B cell (primary cell): Measurements from ENCODE around the gene TSEN15. TPM values are rescaled to one million over a fixed set of nuclear protein-coding genes. Genes with fewer than 3 reads are reported as not detected.

Experiments
- ATAC-seq: fragments of 200-7000 bp; cut with Tn5 transposase; one replicate; pipeline ENCODE4 v1.10.0; 2021; ENCODE audit warnings: low read depth, mild to moderate bottlenecking, moderate number of reproducible peaks, moderate library complexity
- CTCF ChIA-PET: fragments of 350-600 bp; sonication (Branson Sonifier 250); formaldehyde crosslinking; loops from one replicate; lab custom pipeline; 2021; ENCODE audit warnings: antibody characterized with exemption, inconsistent platforms; lab: Charles Lee
- POLR2A ChIA-PET: fragments of 350-600 bp; sonication (Branson Sonifier 250); formaldehyde crosslinking; loops from one replicate; lab custom pipeline; 2021; ENCODE audit warnings: antibody characterized with exemption; lab: Charles Lee
- DNase-seq: peaks from one replicate; pipeline ENCODE4 v3.0.0; 2013
- H2AFZ ChIP-seq: 2 replicates; pipeline ENCODE4 v1.6.1; 2012; ENCODE audit warnings: mild to moderate bottlenecking, low read depth, low read length; ENCODE audit not compliant: insufficient read depth, poor library complexity, severe bottlenecking
- H3K27ac ChIP-seq, 2 donors: 1 replicate in 1 of 2; 2 replicates in 1 of 2; pipeline ENCODE4 v1.5.1; 2012 to 2013; ENCODE audit warnings: low read length in 2 of 2, mild to moderate bottlenecking in 2 of 2, moderate library complexity in 1 of 2
- H3K27me3 ChIP-seq, 4 experiments: fragments of 200-600 bp in 1 of 4; sonication (generic) in 1 of 4; replicated peaks in 1 of 4; 1 replicate in 2 of 4; 2 replicates in 2 of 4; pipeline versions ENCODE4 v1.6.1 to v1.7.0; 2013 to 2016; ENCODE audit warnings: low read length in 3 of 4, mild to moderate bottlenecking in 2 of 4, mixed read lengths in 1 of 4, moderate library complexity in 1 of 4; ENCODE audit not compliant: insufficient read depth in 4 of 4, control insufficient read depth in 3 of 4; ENCODE audit errors: control extremely low read depth in 1 of 4
- H3K36me3 ChIP-seq, 2 experiments: replicated peaks in 1 of 2; 1 replicate in 1 of 2; 2 replicates in 1 of 2; pipeline versions ENCODE4 v1.6.1 to v1.7.1; 2013; ENCODE audit warnings: low read length in 1 of 2; ENCODE audit not compliant: insufficient read depth in 2 of 2, control insufficient read depth in 1 of 2; ENCODE audit errors: control extremely low read depth in 1 of 2, extremely low read depth in 1 of 2
- H3K4me1 ChIP-seq, 2 donors: fragments of 200-600 bp in 1 of 2; sonication (generic) in 1 of 2; 1 replicate in 1 of 2; 2 replicates in 1 of 2; pipeline versions ENCODE4 v1.5.1 to v1.6.1; 2013 to 2017; ENCODE audit warnings: low read length in 2 of 2; ENCODE audit not compliant: control insufficient read depth in 2 of 2, insufficient read depth in 2 of 2
- H3K4me2 ChIP-seq: replicated peaks from 2 replicates; pipeline ENCODE3; 2012; ENCODE audit warnings: mild to moderate bottlenecking, low read depth, low read length; ENCODE audit not compliant: poor library complexity, severe bottlenecking
- H3K4me3 ChIP-seq, 5 experiments: fragments of 200-600 bp in 1 of 5; sonication (generic) in 1 of 5; 1 replicate in 3 of 5; 2 replicates in 2 of 5; pipeline versions ENCODE4 v1.5.1 to v1.7.0; 2011 to 2016; ENCODE audit warnings: low read length in 4 of 5, mild to moderate bottlenecking in 4 of 5, low read depth in 2 of 5, control low read depth in 1 of 5, moderate library complexity in 1 of 5; ENCODE audit not compliant: insufficient read depth in 1 of 5; ENCODE audit errors: control extremely low read depth in 1 of 5, extremely low read depth in 1 of 5
- H3K79me2 ChIP-seq: fragments of 200-600 bp; sonication (generic); one replicate; pipeline ENCODE4 v1.6.0; 2016; ENCODE audit warnings: low read length; ENCODE audit not compliant: control insufficient read depth, insufficient read depth
- H3K9ac ChIP-seq: fragments of 200-600 bp; sonication (generic); 2 replicates; pipeline ENCODE4 v1.6.1; 2017; ENCODE audit warnings: mild to moderate bottlenecking, low read length, moderate library complexity
- H3K9me3 ChIP-seq, 3 donors: one replicate each; pipeline versions ENCODE4 v1.6.1 to v1.7.1; 2013; ENCODE audit warnings: low read length in 2 of 3; ENCODE audit not compliant: control insufficient read depth in 2 of 3, insufficient read depth in 1 of 3; ENCODE audit errors: control extremely low read depth in 1 of 3
- H4K20me1 ChIP-seq: 2 replicates; pipeline ENCODE4 v1.6.0; 2012; ENCODE audit warnings: mild to moderate bottlenecking, low read length; ENCODE audit not compliant: insufficient read depth, control insufficient read depth, poor library complexity, severe bottlenecking
- H3K27ac Mint-ChIP-seq: one replicate; pipeline ENCODE4 v1.8.0; 2021; ENCODE audit warnings: mixed read lengths
- H3K27me3 Mint-ChIP-seq: one replicate; pipeline ENCODE4 v1.8.0; 2021; ENCODE audit warnings: mixed read lengths
- H3K4me1 Mint-ChIP-seq: one replicate; pipeline ENCODE4 v1.8.0; 2021; ENCODE audit warnings: mixed read lengths
- H3K4me3 Mint-ChIP-seq: one replicate; pipeline ENCODE4 v1.8.0; 2021; ENCODE audit warnings: mixed read lengths
- H3K9me3 Mint-ChIP-seq: one replicate; pipeline ENCODE4 v1.8.0; 2022; ENCODE audit warnings: mixed read lengths; ENCODE audit not compliant: insufficient read depth
- EZH2 ChIP-seq: IDR thresholded peaks from 2 replicates; pipeline ENCODE4 v1.6.1; 2012; ENCODE audit warnings: borderline replicate concordance, low read depth, mild to moderate bottlenecking, moderate library complexity, low read length; ENCODE audit not compliant: insufficient read depth, poor library complexity, severe bottlenecking
- WGBS: methylation state at CpG from one replicate; pipeline ENCODE4 v1.1.5; 2013; ENCODE audit warnings: missing lambda C conversion rate; ENCODE audit not compliant: insufficient coverage; 5-methylcytosine and 5-hydroxymethylcytosine counted together
- intact Hi-C: fragments of 100-400 bp; cut with micrococcal nuclease; formaldehyde crosslinking; loops from one replicate; pipeline ENCODE4 v1.10.0; 2022
- polyA plus RNA-seq: library from polyadenylated mRNA; depleted of rRNA; stranded (reverse); fragments of >200 nt; gene quantifications from 2 replicates; pipeline ENCODE4 v1.2.3, GENCODE V29; 2012
- total RNA-seq, 2 donors: library from RNA; stranded (reverse); fragments of 120-200 nt in 1 of 2; gene quantifications; 1 replicate in 1 of 2; 2 replicates in 1 of 2; pipeline versions ENCODE4 v1.2.3 to v1.2.4, GENCODE V29; 2013 to 2022
- TF ChIP-seq, protein P1 (sequence below): fragments of 200-600 bp; IDR thresholded peaks from one replicate; pipeline ENCODE4 v1.8.0; 2022; ENCODE audit warnings: antibody characterized with exemption, mild to moderate bottlenecking

Gene TSEN15
- total and polyA plus RNA-seq, 2 donors (not counting 1 experiment from before 2014, with no cell fraction given): 15.5 to 25.2 TPM

DNA sequence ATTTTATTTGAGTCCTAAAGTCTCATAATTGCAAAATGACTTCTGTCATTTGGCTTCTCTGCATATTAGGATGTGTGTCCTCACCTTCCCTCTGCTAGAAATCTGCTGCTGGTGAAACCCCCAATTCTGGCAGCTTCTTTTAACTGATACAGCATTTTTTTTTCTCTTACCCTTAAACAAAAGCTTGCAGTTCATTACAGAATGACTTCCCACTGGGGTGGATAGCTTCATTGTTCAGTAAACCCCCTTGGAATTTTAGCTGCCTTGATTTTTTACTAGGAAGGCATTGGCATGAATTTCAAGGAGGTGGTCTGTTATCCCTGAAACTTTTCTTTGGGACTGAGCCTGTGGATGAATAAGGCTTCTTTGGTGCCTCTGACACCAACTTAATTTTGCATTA, 16.8 kb downstream of the TSEN15 start:
- ATAC-seq (no peak), DNase-seq (no peak)
- no peak overlapping the region for H2AFZ ChIP-seq
- Mint-ChIP-seq H3K27ac (no peak overlapping the region), H3K9me3 (no peaks in the 10 kb centered on the region), H3K27me3 (no peaks in the 10 kb centered on the region), H3K4me1 (no peaks in the 10 kb centered on the region), H3K4me3 (no peak overlapping the region)
- H4K20me1 ChIP-seq: no peaks in the 10 kb centered on the region
- no peaks in the 10 kb centered on the region for H3K4me1 ChIP-seq
- intact Hi-C loops: no loop called here
- peaks cover 0 to 1% of the 10 kb centered on the region in 2 experiments for H3K36me3 ChIP-seq
- no peaks in the 10 kb centered on the region for H3K79me2 ChIP-seq
- H3K27me3 ChIP-seq: no peaks in the 10 kb centered on the region
- no peak overlapping the region for H3K4me3 ChIP-seq
- no peak overlapping the region for H3K4me2 ChIP-seq
- H3K9ac ChIP-seq: no peak overlapping the region
- TF ChIP-seq, protein P1, sequence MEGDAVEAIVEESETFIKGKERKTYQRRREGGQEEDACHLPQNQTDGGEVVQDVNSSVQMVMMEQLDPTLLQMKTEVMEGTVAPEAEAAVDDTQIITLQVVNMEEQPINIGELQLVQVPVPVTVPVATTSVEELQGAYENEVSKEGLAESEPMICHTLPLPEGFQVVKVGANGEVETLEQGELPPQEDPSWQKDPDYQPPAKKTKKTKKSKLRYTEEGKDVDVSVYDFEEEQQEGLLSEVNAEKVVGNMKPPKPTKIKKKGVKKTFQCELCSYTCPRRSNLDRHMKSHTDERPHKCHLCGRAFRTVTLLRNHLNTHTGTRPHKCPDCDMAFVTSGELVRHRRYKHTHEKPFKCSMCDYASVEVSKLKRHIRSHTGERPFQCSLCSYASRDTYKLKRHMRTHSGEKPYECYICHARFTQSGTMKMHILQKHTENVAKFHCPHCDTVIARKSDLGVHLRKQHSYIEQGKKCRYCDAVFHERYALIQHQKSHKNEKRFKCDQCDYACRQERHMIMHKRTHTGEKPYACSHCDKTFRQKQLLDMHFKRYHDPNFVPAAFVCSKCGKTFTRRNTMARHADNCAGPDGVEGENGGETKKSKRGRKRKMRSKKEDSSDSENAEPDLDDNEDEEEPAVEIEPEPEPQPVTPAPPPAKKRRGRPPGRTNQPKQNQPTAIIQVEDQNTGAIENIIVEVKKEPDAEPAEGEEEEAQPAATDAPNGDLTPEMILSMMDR: no peak
- no peak for TF ChIP-seq EZH2
- ChIA-PET POLR2A (no interaction called here), CTCF (no interaction called here)
- no peak overlapping the region for H3K27ac ChIP-seq
- no peaks in the 10 kb centered on the region for H3K9me3 ChIP-seq

DNA sequence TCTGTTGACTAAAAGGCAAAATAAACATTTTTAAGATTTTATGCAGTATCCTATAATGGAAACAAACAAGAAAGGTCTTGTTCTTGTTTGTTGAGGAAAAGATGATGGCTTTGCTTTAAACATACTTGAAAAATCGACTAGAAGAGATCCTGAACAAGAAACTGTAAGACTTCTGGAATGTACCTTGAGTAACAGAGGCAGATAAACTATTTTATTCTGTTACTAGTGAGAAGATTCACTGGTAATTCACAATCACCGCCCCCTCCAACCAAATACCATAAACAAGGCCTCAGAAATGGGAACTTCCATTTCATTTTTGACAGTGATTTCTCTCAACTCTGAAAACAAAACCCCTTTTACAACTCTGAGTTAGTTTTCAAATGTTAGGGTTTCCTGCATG, 18.1 kb downstream of the TSEN15 start:
- H3K4me3 Mint-ChIP-seq: no peak overlapping the region
- intact Hi-C loops: no loop called here
- ATAC-seq: no peak
- no peaks in the 10 kb centered on the region for H3K4me1 ChIP-seq
- H3K27ac Mint-ChIP-seq: no peak overlapping the region
- H3K36me3 ChIP-seq: peaks cover 0 to 1% of the 10 kb centered on the region in 2 experiments
- no peaks in the 10 kb centered on the region for H3K27me3 Mint-ChIP-seq
- H3K4me1 Mint-ChIP-seq: no peaks in the 10 kb centered on the region
- H4K20me1 ChIP-seq: no peaks in the 10 kb centered on the region
- CTCF ChIA-PET: no interaction called here
- WGBS: no CpG with 5 or more reads among the region's 2 CpGs
- no peaks in the 10 kb centered on the region for H3K9me3 Mint-ChIP-seq
- no peaks in the 10 kb centered on the region for H3K27me3 ChIP-seq
- no peak overlapping the region for H3K27ac ChIP-seq
- H3K4me3 ChIP-seq: no peak overlapping the region
- no peak overlapping the region for H2AFZ ChIP-seq
- no peaks in the 10 kb centered on the region for H3K9me3 ChIP-seq
- H3K79me2 ChIP-seq: no peaks in the 10 kb centered on the region
- H3K9ac ChIP-seq: no peak overlapping the region
- no peak for DNase-seq
- POLR2A ChIA-PET: no interaction called here
- no peak for TF ChIP-seq EZH2
- TF ChIP-seq, protein P1: no peak
- H3K4me2 ChIP-seq: no peak overlapping the region
